Measurements from ENCODE around the gene CXCL14. TPM values are rescaled to one million over a fixed set of nuclear protein-coding genes. Genes with fewer than 3 reads are reported as not detected.

CXCL14 gene
- total and polyA plus RNA-seq, 2 of the 4 experiments (the other 2 are of a cell fraction), result not detected

DNA sequence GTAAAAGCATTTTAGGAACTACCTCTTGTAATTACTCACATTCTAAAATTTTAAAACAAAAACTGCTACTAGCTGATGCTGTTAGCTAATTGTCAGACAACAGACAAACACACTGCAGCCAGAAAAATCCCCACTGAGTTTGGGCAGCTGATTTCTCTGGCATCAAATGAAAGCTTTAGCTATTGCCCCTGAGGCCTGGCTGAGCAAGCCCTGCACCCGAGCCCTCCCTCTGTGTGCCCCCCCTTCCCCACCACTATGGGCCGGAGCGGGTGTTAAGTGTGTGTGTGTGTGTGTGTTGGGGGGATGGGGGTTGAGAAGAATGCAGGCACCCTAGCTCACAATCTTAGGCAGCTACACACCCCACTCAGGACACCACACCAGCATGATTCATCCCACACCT, 45.5 kb downstream of the CXCL14 start:
- ATAC-seq (ENCODE audit: low read depth) (no peak), DNase-seq (no peak)
- intact Hi-C loops (cut with micrococcal nuclease), result no loop called here
- ChIA-PET CTCF (interaction anchor here (0.7 kb wide), 1 partner anchor 18 kb away, joined by 3 read pairs; no protein-coding TSS in a partner anchor), POLR2A (ENCODE audit: unreplicated experiment) (no interaction called here)
- in situ Hi-C loops (cut with MboI; ENCODE audit: low sequenced_read_pairs), result no loop called here
- no peak overlapping the region for H3K23ac ChIP-seq (ENCODE audit: low read depth, low read length)
- no CpG with 5 or more reads among the region's 3 CpGs for WGBS, 2 experiments (ENCODE audit: extremely low coverage in 2 of 2, insufficient read length in 1 of 2)
- dilution Hi-C loops (cut with HindIII; ENCODE audit: low sequenced_read_pairs, unreplicated experiment), result no loop called here
- H2AFZ ChIP-seq (replicated peaks; ENCODE audit: low read length, poor library complexity), result no peak overlapping the region
- no peaks in the 10 kb centered on the region for H3K79me1 ChIP-seq (ENCODE audit: low read depth in 1 of 2, low read length in 2 of 2)
- H3K27ac ChIP-seq (ENCODE audit: insufficient read depth, low read length), result no peak overlapping the region
- peaks cover 5% of the 10 kb centered on the region for H3K9me3 ChIP-seq (ENCODE audit: control insufficient read depth, insufficient read depth, low read length)
- H2BK5ac ChIP-seq (ENCODE audit: low read depth, low read length, poor library complexity, severe bottlenecking), result no peak overlapping the region
- H3K56ac ChIP-seq (ENCODE audit: extremely low read depth, insufficient read depth, low read length), result no peak overlapping the region
- no peak overlapping the region for H4K91ac ChIP-seq (ENCODE audit: insufficient read depth, low read depth, low read length)
- no peaks in the 10 kb centered on the region for H3K4me1 ChIP-seq (ENCODE audit: control insufficient read depth, insufficient read depth, low read length)
- no peak overlapping the region for H3K18ac ChIP-seq (ENCODE audit: low read depth, low read length)
- H4K5ac ChIP-seq (ENCODE audit: low read depth, low read length), result no peak overlapping the region
- H3K9ac ChIP-seq (ENCODE audit: low read depth, low read length), result no peak overlapping the region
- no peak overlapping the region for H3K4me3 ChIP-seq (ENCODE audit: insufficient read depth, low read depth, low read length)
- no peak overlapping the region for H2AK5ac ChIP-seq (ENCODE audit: low read depth, low read length)
- no peak overlapping the region for H3K4me2 ChIP-seq (ENCODE audit: low read depth, low read length)
- H3K14ac ChIP-seq (replicated peaks; ENCODE audit: low read depth, low read length), result no peak overlapping the region
- no peak overlapping the region for H4K8ac ChIP-seq (ENCODE audit: low read depth in 2 of 2, low read length in 2 of 2)
- H2BK120ac ChIP-seq (ENCODE audit: low read depth, low read length), result no peak overlapping the region
- H3K27me3 ChIP-seq (ENCODE audit: control insufficient read depth, insufficient read depth, low read length), result peaks cover 79% of the 10 kb centered on the region
- H2BK15ac ChIP-seq (ENCODE audit: low read depth, low read length), result no peak overlapping the region
- no peaks in the 10 kb centered on the region for H3K36me3 ChIP-seq (ENCODE audit: control insufficient read depth, insufficient read depth, low read length)
- no peaks in the 10 kb centered on the region for H4K20me1 ChIP-seq (ENCODE audit: insufficient read depth, low read length)
- no TSS peak for BruUV-seq (replicated peaks)
- TF ChIP-seq POLR2A (IDR thresholded peaks at IDR 0.05; ENCODE audit: low read depth, low read length) (no peak), FOS (IDR thresholded peaks at IDR 0.05; ENCODE audit: low read depth, low read length) (no peak), CHD1 (IDR thresholded peaks at IDR 0.05; ENCODE audit: low read depth, low read length) (no peak), SMC3 (IDR thresholded peaks at IDR 0.05; ENCODE audit: low read depth, low read length) (no peak), RFX5 (IDR thresholded peaks at IDR 0.05; ENCODE audit: low read depth, low read length) (no peak), MAZ (IDR thresholded peaks at IDR 0.05; ENCODE audit: borderline replicate concordance, low read depth, low read length) (no peak), RCOR1 (IDR thresholded peaks at IDR 0.05; ENCODE audit: insufficient replicate concordance, low read length) (no peak), BHLHE40 (IDR thresholded peaks at IDR 0.05; ENCODE audit: low read depth, low read length) (no peak), NFE2L2 (IDR thresholded peaks at IDR 0.05; ENCODE audit: low read depth, low read length) (no peak), CEBPB (IDR thresholded peaks at IDR 0.05; ENCODE audit: low read depth, low read length) (no peak), MAFK (IDR thresholded peaks at IDR 0.05; ENCODE audit: low read depth, low read length) (no peak), MXI1 (IDR thresholded peaks at IDR 0.05; ENCODE audit: borderline replicate concordance, low read depth, low read length) (no peak), RAD21 (IDR thresholded peaks at IDR 0.05; ENCODE audit: low read length) (no peak)
- TF ChIP-seq, protein P1, sequence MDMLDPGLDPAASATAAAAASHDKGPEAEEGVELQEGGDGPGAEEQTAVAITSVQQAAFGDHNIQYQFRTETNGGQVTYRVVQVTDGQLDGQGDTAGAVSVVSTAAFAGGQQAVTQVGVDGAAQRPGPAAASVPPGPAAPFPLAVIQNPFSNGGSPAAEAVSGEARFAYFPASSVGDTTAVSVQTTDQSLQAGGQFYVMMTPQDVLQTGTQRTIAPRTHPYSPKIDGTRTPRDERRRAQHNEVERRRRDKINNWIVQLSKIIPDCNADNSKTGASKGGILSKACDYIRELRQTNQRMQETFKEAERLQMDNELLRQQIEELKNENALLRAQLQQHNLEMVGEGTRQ (IDR thresholded peaks at IDR 0.05; ENCODE audit: low read depth, low read length), result no peak
- TF ChIP-seq, protein P2, sequence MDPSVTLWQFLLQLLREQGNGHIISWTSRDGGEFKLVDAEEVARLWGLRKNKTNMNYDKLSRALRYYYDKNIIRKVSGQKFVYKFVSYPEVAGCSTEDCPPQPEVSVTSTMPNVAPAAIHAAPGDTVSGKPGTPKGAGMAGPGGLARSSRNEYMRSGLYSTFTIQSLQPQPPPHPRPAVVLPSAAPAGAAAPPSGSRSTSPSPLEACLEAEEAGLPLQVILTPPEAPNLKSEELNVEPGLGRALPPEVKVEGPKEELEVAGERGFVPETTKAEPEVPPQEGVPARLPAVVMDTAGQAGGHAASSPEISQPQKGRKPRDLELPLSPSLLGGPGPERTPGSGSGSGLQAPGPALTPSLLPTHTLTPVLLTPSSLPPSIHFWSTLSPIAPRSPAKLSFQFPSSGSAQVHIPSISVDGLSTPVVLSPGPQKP (IDR thresholded peaks at IDR 0.05; ENCODE audit: borderline replicate concordance, low read depth, low read length), result no peak
- TF ChIP-seq, protein P3, sequence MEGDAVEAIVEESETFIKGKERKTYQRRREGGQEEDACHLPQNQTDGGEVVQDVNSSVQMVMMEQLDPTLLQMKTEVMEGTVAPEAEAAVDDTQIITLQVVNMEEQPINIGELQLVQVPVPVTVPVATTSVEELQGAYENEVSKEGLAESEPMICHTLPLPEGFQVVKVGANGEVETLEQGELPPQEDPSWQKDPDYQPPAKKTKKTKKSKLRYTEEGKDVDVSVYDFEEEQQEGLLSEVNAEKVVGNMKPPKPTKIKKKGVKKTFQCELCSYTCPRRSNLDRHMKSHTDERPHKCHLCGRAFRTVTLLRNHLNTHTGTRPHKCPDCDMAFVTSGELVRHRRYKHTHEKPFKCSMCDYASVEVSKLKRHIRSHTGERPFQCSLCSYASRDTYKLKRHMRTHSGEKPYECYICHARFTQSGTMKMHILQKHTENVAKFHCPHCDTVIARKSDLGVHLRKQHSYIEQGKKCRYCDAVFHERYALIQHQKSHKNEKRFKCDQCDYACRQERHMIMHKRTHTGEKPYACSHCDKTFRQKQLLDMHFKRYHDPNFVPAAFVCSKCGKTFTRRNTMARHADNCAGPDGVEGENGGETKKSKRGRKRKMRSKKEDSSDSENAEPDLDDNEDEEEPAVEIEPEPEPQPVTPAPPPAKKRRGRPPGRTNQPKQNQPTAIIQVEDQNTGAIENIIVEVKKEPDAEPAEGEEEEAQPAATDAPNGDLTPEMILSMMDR (conservative IDR thresholded peaks at IDR 0.05; ENCODE audit: low read depth, low read length), result no peak
- no peak overlapping the region for H2BK20ac ChIP-seq (ENCODE audit: low read depth, low read length)
- no peaks in the 10 kb centered on the region for H3K9me1 ChIP-seq (ENCODE audit: insufficient read depth, low read length)
- no peak overlapping the region for H2AK9ac ChIP-seq (replicated peaks; ENCODE audit: low read depth, low read length, poor library complexity)
- H3K4ac ChIP-seq (ENCODE audit: low read depth, low read length), result no peak overlapping the region

All from IMR-90 (cell line).